Lower lobe of right lung (tissue), 2 donors: ENCODE measurements around the gene GLYR1. TPM values are rescaled to one million over a fixed set of nuclear protein-coding genes. Genes with fewer than 3 reads are reported as not detected.

Experiments
- ATAC-seq, 2 donors: fragments of 200-7000 bp; cut with Tn5 transposase; one replicate each; pipeline ENCODE4 v1.9.1; 2020 to 2022; ENCODE audit warnings: mild to moderate bottlenecking in 2 of 2, moderate library complexity in 2 of 2
- DNase-seq: peaks from one replicate; pipeline ENCODE4 v3.0.0-alpha.2; 2020
- H3K27ac ChIP-seq: fragments of 200-600 bp; one replicate; pipeline ENCODE4 v1.8.0; 2022
- H3K27me3 ChIP-seq: fragments of 200-600 bp; one replicate; pipeline ENCODE4 v1.8.0; 2022; ENCODE audit warnings: low read depth
- H3K36me3 ChIP-seq: fragments of 200-600 bp; one replicate; pipeline ENCODE4 v1.8.0; 2022; ENCODE audit warnings: mild to moderate bottlenecking
- H3K4me1 ChIP-seq: fragments of 200-600 bp; one replicate; pipeline ENCODE4 v1.8.0; 2022
- H3K4me3 ChIP-seq: fragments of 200-600 bp; one replicate; pipeline ENCODE4 v1.8.0; 2022; ENCODE audit warnings: mild to moderate bottlenecking
- H3K9me3 ChIP-seq: fragments of 200-600 bp; one replicate; pipeline ENCODE4 v1.8.0; 2022
- intact Hi-C: fragments of 100-400 bp; cut with DNase I; formaldehyde crosslinking; loops from one replicate; pipeline ENCODE4 v1.11.0; 2022
- total RNA-seq: library from RNA; stranded (reverse); fragmentation: NEBNext Ultra II Directional; extraction: Animal tissue kit (Norgen Biotek cat#: 25700); gene quantifications from one replicate; pipeline ENCODE4 v1.2.1, GENCODE V29; 2021
- TF ChIP-seq, protein P1 (sequence below): fragments of 200-600 bp; IDR thresholded peaks from one replicate; pipeline ENCODE4 v1.8.0; 2022; ENCODE audit warnings: antibody characterized with exemption, mild to moderate bottlenecking
- donor health status: DM: no; HTN: yes; CAD: no; lungs with severe emphysema.

The GLYR1 gene
- total RNA-seq, 1 donor from 2014 or later = 89.3 TPM

DNA sequence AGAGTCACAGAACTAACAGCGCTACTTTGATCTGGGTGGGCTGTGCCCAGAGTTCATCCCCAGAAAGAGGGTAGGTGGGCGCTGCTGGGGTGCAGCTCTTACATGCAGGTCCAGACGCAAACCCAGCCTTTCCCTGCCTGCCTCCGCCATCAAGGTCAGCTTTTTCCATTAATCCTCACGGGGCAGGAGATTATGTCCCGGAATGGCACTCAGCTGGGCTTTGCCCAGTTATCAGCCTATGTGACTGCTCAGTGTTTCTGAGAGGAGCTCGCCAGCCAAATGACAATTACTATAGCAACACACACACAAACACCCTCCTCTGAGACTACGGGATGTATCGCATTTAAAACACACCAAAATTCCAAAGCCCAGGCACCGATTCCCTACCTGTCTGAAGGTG lies 20.1 kb downstream of the GLYR1 start:
- intact Hi-C loops = no loop called here
- TF ChIP-seq, protein P1, sequence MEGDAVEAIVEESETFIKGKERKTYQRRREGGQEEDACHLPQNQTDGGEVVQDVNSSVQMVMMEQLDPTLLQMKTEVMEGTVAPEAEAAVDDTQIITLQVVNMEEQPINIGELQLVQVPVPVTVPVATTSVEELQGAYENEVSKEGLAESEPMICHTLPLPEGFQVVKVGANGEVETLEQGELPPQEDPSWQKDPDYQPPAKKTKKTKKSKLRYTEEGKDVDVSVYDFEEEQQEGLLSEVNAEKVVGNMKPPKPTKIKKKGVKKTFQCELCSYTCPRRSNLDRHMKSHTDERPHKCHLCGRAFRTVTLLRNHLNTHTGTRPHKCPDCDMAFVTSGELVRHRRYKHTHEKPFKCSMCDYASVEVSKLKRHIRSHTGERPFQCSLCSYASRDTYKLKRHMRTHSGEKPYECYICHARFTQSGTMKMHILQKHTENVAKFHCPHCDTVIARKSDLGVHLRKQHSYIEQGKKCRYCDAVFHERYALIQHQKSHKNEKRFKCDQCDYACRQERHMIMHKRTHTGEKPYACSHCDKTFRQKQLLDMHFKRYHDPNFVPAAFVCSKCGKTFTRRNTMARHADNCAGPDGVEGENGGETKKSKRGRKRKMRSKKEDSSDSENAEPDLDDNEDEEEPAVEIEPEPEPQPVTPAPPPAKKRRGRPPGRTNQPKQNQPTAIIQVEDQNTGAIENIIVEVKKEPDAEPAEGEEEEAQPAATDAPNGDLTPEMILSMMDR = no peak
- Histone ChIP-seq H3K36me3 (peaks cover 100% of the 10 kb centered on the region), H3K27me3 (no peaks in the 10 kb centered on the region), H3K9me3 (no peaks in the 10 kb centered on the region), H3K4me1 (no peaks in the 10 kb centered on the region), H3K4me3 (no peak overlapping the region), H3K27ac (no peak overlapping the region)
- no peak for DNase-seq
- no peak for ATAC-seq

DNA sequence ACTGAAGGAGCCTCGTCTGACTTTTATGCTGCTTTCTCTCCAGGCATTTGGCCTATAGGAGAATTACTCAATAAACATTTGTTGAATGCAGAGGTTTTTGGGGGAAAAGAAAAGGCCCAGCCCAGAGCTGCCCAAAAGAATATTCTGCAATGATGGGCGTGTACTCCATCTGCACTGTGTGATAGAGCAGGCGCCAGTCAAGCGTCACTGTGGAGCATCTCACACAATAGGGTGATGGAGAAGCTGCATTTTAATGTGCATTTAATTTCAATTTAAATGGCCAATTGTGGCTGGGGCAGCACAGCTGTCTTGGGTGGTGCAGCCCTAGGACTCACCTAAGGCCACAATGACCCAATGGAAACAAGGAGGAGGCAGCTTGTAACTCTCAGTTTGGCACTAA lies 20.6 kb downstream of the GLYR1 start:
- Histone ChIP-seq H3K9me3 (no peaks in the 10 kb centered on the region), H3K36me3 (peaks cover 100% of the 10 kb centered on the region), H3K27ac (no peak overlapping the region), H3K4me3 (no peak overlapping the region), H3K4me1 (no peaks in the 10 kb centered on the region), H3K27me3 (no peaks in the 10 kb centered on the region)
- DNase-seq (no peak), ATAC-seq (no peak)
- intact Hi-C loops = no loop called here
- TF ChIP-seq, protein P1 = no peak

DNA sequence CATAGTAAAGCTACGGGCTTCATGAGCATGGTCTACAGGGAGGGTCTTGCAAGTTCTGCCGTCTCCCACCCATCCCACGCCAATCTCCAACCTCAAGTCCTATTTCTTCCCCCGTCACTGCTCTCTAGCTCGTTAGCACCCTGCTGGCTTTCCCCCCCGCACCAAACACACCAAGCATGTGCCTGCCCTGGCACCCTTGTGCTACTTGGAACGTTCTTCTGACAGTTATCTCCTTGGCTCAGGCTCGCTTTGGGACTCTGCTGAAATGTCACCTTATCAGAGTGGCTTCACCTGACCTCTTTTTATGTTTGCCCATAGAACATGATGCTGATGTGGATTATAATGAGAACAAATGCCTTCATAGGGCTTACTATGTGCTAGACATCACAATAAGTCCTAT lies 21.9 kb downstream of the GLYR1 start:
- no peaks in the 10 kb centered on the region for H3K9me3 ChIP-seq
- intact Hi-C loops = no loop called here
- no peak for ATAC-seq
- H3K4me1 ChIP-seq = no peaks in the 10 kb centered on the region
- H3K36me3 ChIP-seq = peaks cover 100% of the 10 kb centered on the region
- no peaks in the 10 kb centered on the region for H3K27me3 ChIP-seq
- H3K4me3 ChIP-seq = no peak overlapping the region
- TF ChIP-seq, protein P1 = no peak
- H3K27ac ChIP-seq = no peak overlapping the region
- no peak for DNase-seq

DNA sequence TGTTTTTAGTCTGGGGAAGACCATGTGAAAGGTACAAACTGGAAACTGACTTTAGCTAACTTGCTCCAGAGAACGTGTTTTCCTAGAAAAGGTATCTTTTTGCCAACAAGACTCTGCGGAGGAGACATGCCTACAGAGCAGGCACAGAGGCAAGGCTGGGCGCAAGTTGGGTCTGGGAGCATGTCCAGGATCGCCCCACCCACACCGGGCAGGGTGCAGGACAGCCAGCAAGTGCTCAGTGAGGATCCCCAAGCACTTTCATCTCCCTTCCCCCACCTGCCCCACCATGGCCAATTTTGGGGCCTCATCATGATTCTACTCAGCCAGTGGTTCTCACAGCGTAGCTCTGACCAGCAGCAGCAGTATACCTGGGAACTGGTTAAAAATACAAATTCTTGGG lies 26.4 kb downstream of the GLYR1 start:
- peaks cover 100% of the 10 kb centered on the region for H3K36me3 ChIP-seq
- ATAC-seq (no peak), DNase-seq (no peak)
- H3K27me3 ChIP-seq = no peaks in the 10 kb centered on the region
- intact Hi-C loops = no loop called here
- H3K9me3 ChIP-seq = no peaks in the 10 kb centered on the region
- no peak overlapping the region for H3K27ac ChIP-seq
- H3K4me1 ChIP-seq = no peaks in the 10 kb centered on the region
- TF ChIP-seq, protein P1 = no peak
- no peak overlapping the region for H3K4me3 ChIP-seq

DNA sequence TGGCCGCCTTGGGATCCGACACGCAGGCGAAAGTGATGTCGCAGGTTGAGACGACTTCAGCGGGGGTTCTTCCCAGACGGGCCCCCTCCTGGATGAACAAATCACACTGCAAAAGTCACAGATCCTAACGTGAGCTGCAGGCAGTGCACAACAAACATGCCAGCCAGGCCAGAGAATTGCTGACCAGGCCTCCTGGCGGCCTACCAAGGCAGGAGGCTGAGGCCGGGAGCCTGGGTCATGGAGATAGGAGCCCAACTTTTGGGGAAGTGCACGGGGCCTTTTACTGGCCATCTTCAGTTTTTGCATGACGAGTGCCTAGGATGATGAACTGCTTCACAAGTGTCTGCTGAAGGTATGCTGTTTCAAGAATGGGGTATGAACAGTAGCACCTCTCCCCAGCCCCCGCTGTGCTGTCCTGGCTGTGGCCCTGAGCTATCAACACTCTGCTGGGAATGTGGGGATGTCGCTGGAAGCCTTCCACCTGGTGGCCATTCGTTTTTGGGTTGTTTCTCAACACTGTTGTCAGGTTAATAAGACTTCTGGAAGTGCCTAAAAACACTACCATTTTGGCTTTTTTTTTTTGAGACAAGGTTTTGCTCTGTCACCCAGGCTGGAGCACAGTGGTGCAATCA lies 32.4 kb downstream of the GLYR1 start:
- TF ChIP-seq, protein P1 = no peak
- DNase-seq = no peak
- Histone ChIP-seq H3K4me1 (no peaks in the 10 kb centered on the region), H3K27me3 (no peaks in the 10 kb centered on the region), H3K4me3 (no peak overlapping the region), H3K27ac (no peak overlapping the region), H3K36me3 (peaks cover 100% of the 10 kb centered on the region), H3K9me3 (no peaks in the 10 kb centered on the region)
- intact Hi-C loops = no loop called here
- ATAC-seq = no peak

DNA sequence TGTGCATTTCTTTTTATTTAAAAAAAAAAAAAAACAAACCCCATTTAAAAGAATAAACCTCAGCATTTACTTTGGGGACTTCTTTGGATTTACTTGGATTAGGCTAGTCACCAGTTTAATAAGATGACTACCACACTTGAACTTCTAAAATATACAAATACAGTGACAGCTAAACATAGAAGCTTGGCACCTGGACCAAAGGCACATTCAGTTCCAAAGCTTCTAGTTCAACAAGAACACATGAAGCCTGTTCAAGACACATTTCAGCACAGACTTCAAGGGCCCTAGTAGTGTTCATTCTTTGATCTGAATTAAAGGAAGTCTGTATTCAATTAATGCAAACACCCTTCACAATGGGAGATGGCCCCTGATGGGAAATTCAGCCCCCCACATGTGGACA lies 33.0 kb downstream of the GLYR1 start:
- H3K9me3 ChIP-seq = no peaks in the 10 kb centered on the region
- TF ChIP-seq, protein P1 = no peak
- no peak for ATAC-seq
- H3K4me1 ChIP-seq = no peaks in the 10 kb centered on the region
- peaks cover 100% of the 10 kb centered on the region for H3K36me3 ChIP-seq
- H3K27ac ChIP-seq = no peak overlapping the region
- intact Hi-C loops = no loop called here
- DNase-seq = no peak
- H3K4me3 ChIP-seq = no peak overlapping the region
- H3K27me3 ChIP-seq = no peaks in the 10 kb centered on the region
